HepG2 (cell line): Measurements from ENCODE around the gene PKD2L1. TPM values are rescaled to one million over a fixed set of nuclear protein-coding genes. Genes with fewer than 3 reads are reported as not detected.
A peak's percentile ranks its signal among the peaks of the same experiment; 100 is the strongest.

ENCODE experiments used
- AGO2 ChIP-seq: fragments of 200-400 bp; formaldehyde crosslinking; optimal IDR thresholded peaks from 2 replicates; pipeline ENCODE3; 2017; ENCODE audit warnings: mild to moderate bottlenecking, low read depth, low read length, moderate library complexity
- CHD4 ChIP-seq: fragments of 200-600 bp; sonication (generic); IDR thresholded peaks from 2 replicates; pipeline ENCODE4 v1.7.0; 2017; ENCODE audit warnings: mild to moderate bottlenecking, low read length, borderline replicate concordance
- DNMT3B ChIP-seq: conservative IDR thresholded peaks from 2 replicates; pipeline ENCODE4 v1.6.1; 2016; ENCODE audit warnings: missing biosample characterization, control low read depth
- KDM1A ChIP-seq: IDR thresholded peaks from 2 replicates; pipeline ENCODE4 v1.6.1; 2016; ENCODE audit warnings: missing compliant biosample characterization
- KDM5B ChIP-seq: sonication (generic); formaldehyde crosslinking; IDR thresholded peaks from 2 replicates; pipeline ENCODE4 v1.4.0; 2020; ENCODE audit warnings: missing genetic modification reagents, mild to moderate bottlenecking, borderline replicate concordance
- KLF6 ChIP-seq: IDR thresholded peaks from 2 replicates; pipeline ENCODE4 v1.8.0; 2016; ENCODE audit warnings: missing biosample characterization, missing genetic modification reagents
- MAFG ChIP-seq: sonication (generic); formaldehyde crosslinking; IDR thresholded peaks from 2 replicates; pipeline ENCODE4 v1.5.1; 2020; ENCODE audit warnings: mild to moderate bottlenecking, missing genetic modification reagents
- NFATC3 ChIP-seq: sonication (generic); formaldehyde crosslinking; IDR thresholded peaks from 2 replicates; pipeline ENCODE4 v1.5.1; 2020; ENCODE audit warnings: mild to moderate bottlenecking, missing genetic modification reagents
- PCBP2 ChIP-seq: fragments of 200-400 bp; formaldehyde crosslinking; optimal IDR thresholded peaks from 2 replicates; pipeline ENCODE3; 2018; ENCODE audit warnings: low read length, low read depth; ENCODE audit not compliant: poor library complexity, severe bottlenecking
- REPIN1 ChIP-seq: sonication (generic); formaldehyde crosslinking; IDR thresholded peaks from 2 replicates; pipeline ENCODE4 v1.8.0; 2022; ENCODE audit warnings: missing genetic modification reagents, low read depth, mild to moderate bottlenecking, borderline replicate concordance
- SIN3A ChIP-seq: IDR thresholded peaks from 2 replicates; pipeline ENCODE4 v1.6.1; 2011; ENCODE audit warnings: low read depth, mild to moderate bottlenecking, control low read depth, low read length, borderline replicate concordance
- SP140L ChIP-seq: sonication (generic); formaldehyde crosslinking; IDR thresholded peaks from 2 replicates; pipeline ENCODE4 v1.4.0; 2020; ENCODE audit warnings: missing genetic modification reagents, borderline replicate concordance
- SP5 ChIP-seq: IDR thresholded peaks from 2 replicates; pipeline ENCODE4 v1.6.1; 2016; ENCODE audit warnings: low read depth, borderline replicate concordance
- TBX2 ChIP-seq: sonication (generic); formaldehyde crosslinking; IDR thresholded peaks from 2 replicates; pipeline ENCODE4 v1.5.0; 2020; ENCODE audit warnings: missing genetic modification reagents, mild to moderate bottlenecking, borderline replicate concordance
- ZBTB21 ChIP-seq: sonication (generic); formaldehyde crosslinking; IDR thresholded peaks from 2 replicates; pipeline ENCODE4 v1.4.0; 2020; ENCODE audit warnings: missing genetic modification reagents
- ZNF101 ChIP-seq: sonication (generic); formaldehyde crosslinking; IDR thresholded peaks from 2 replicates; pipeline ENCODE4 v1.4.0; 2020; ENCODE audit warnings: mild to moderate bottlenecking, low read depth, missing genetic modification reagents, borderline replicate concordance
- ZNF33B ChIP-seq: sonication (generic); formaldehyde crosslinking; IDR thresholded peaks from 2 replicates; pipeline ENCODE4 v1.5.1; 2020; ENCODE audit warnings: mild to moderate bottlenecking, missing genetic modification reagents
- ZNF383 ChIP-seq: sonication (generic); formaldehyde crosslinking; IDR thresholded peaks from 2 replicates; pipeline ENCODE4 v1.4.0; 2020; ENCODE audit warnings: missing genetic modification reagents, mild to moderate bottlenecking, borderline replicate concordance
- ZNF451 ChIP-seq: sonication (generic); formaldehyde crosslinking; IDR thresholded peaks from 2 replicates; pipeline ENCODE4 v1.5.0; 2020; ENCODE audit warnings: mild to moderate bottlenecking, missing genetic modification reagents
- ZNF558 ChIP-seq: sonication (generic); formaldehyde crosslinking; IDR thresholded peaks from 2 replicates; pipeline ENCODE4 v1.9.0; 2022; ENCODE audit warnings: mild to moderate bottlenecking, missing genetic modification reagents, borderline replicate concordance
- ZNF788 ChIP-seq: sonication (generic); formaldehyde crosslinking; IDR thresholded peaks from 2 replicates; pipeline ENCODE4 v1.5.0; 2020; ENCODE audit warnings: mild to moderate bottlenecking, missing genetic modification reagents, borderline replicate concordance
- polyA plus RNA-seq, 8 experiments: library from polyadenylated mRNA; depleted of rRNA in 3 of 8; stranded (reverse) in 7 of 8; unstranded in 1 of 8; fragments of >200 nt; fragmentation: Illumina TruSeq in 4 of 8; extraction: Trizol in 4 of 8; gene quantifications; 2 replicates each; pipeline versions ENCODE4 v1.2.1 to v1.2.3, GENCODE V29; 2011 to 2016; ENCODE audit warnings: low read depth in 4 of 8, missing spikeins in 1 of 8, mixed read lengths in 1 of 8; ENCODE audit not compliant: insufficient read depth in 1 of 8
- total RNA-seq, 5 experiments: library from RNA; depleted of rRNA; stranded (reverse); fragments of >200 nt; fragmentation: Illumina TruSeq; extraction: Trizol; gene quantifications; 2 replicates each; pipeline ENCODE4 v1.2.3, GENCODE V29; 2016; ENCODE audit warnings: low read depth in 1 of 5
- TF ChIP-seq, protein P1 (sequence below): sonication (generic); formaldehyde crosslinking; IDR thresholded peaks from 2 replicates; pipeline ENCODE4 v1.5.1; 2020; ENCODE audit warnings: missing genetic modification reagents, mild to moderate bottlenecking, borderline replicate concordance
- TF ChIP-seq, protein P2 (sequence below): sonication (generic); formaldehyde crosslinking; IDR thresholded peaks from 2 replicates; pipeline ENCODE4 v1.8.0; 2022; ENCODE audit warnings: missing genetic modification reagents, mild to moderate bottlenecking, moderate library complexity, borderline replicate concordance
- TF ChIP-seq, protein P3 (sequence below): IDR thresholded peaks from 2 replicates; pipeline ENCODE4 v1.6.1; 2018; ENCODE audit warnings: missing genetic modification reagents, mild to moderate bottlenecking, missing compliant biosample characterization

The PKD2L1 gene
- total and polyA plus RNA-seq, 2 of the 13 experiments (the other 11 are each of a cell fraction or from before 2014, with no cell fraction given): 0.07 to 0.15 TPM

DNA sequence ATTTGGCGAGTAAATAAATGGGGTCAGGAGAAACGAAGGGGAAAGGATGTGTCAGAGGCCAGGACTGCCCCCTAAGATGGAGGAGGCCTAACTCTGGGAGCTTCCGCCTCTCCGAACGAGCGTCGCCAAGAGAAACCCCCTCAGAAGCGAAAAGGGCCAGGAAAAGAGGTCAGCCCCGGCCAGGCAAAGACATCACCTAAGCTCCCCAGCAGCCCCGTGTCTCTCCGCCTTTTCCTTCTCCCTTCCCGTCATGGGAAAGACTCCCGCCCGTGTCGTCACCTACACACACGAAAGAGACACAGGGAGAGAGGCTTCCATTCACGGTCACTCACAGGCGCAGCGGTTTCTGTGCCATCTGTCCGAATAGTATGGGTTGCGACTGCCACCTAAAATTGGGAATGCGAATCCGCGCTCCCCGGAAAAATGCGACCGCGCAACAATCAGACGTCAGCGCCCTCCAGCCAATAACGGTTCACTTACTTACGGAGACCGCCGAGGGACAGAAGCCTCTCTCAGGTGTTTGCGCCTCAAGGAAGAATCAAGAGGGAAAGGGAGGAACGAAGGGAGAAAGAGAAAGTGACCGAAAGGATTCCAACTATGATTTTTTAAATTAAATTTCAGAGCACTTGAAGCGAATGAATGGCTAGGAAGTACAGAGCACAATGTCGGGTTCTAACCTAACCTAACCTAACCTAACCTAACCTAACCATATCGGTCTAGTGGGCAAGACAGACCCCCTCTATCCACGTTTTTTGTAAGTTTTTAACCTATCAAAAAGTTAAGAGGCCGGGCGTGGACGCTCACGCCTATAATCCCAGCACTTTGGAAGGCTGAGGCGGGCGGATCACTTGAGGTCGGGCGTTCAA lies 62.6 kb downstream of the PKD2L1 start, which contains the start of gene CWF19L1 (continued):
- TF ChIP-seq AGO2 (no peak), ZNF33B (CRISPR knock-in tag) (peak; percentile 71; the same call in 1 of the 2 replicates), ZNF788 (CRISPR knock-in tag) (no peak; the same call in 1 of the 2 replicates), TBX2 (CRISPR knock-in tag) (0 out of 2 replicates have a peak, but pooled peaks have one; percentile 28), ZNF558 (CRISPR knock-in tag) (no peak), REPIN1 (peak; percentile 74; the same call in 1 of the 2 replicates), ZNF101 (CRISPR knock-in tag) (no peak), ZNF383 (CRISPR knock-in tag) (no peak), MAFG (no peak), CHD4 (no peak), ZNF451 (CRISPR knock-in tag) (no peak), KDM1A (no peak), ZBTB21 (CRISPR knock-in tag) (no peak), PCBP2 (no peak), NFATC3 (peak; percentile 68; the same call in 1 of the 2 replicates), KDM5B (peak; percentile 40; the same call in 1 of the 2 replicates), SIN3A (peak; percentile 85; the same call in 1 of the 2 replicates), SP140L (CRISPR knock-in tag) (0 out of 2 replicates have a peak, but pooled peaks have one; percentile 37), SP5 (no peak), DNMT3B (no peak; the same call in 1 of the 2 replicates), KLF6 (CRISPR knock-in tag) (no peak)
- TF ChIP-seq, protein P1, sequence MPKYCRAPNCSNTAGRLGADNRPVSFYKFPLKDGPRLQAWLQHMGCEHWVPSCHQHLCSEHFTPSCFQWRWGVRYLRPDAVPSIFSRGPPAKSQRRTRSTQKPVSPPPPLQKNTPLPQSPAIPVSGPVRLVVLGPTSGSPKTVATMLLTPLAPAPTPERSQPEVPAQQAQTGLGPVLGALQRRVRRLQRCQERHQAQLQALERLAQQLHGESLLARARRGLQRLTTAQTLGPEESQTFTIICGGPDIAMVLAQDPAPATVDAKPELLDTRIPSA (CRISPR knock-in tag): no peak
- TF ChIP-seq, protein P2, sequence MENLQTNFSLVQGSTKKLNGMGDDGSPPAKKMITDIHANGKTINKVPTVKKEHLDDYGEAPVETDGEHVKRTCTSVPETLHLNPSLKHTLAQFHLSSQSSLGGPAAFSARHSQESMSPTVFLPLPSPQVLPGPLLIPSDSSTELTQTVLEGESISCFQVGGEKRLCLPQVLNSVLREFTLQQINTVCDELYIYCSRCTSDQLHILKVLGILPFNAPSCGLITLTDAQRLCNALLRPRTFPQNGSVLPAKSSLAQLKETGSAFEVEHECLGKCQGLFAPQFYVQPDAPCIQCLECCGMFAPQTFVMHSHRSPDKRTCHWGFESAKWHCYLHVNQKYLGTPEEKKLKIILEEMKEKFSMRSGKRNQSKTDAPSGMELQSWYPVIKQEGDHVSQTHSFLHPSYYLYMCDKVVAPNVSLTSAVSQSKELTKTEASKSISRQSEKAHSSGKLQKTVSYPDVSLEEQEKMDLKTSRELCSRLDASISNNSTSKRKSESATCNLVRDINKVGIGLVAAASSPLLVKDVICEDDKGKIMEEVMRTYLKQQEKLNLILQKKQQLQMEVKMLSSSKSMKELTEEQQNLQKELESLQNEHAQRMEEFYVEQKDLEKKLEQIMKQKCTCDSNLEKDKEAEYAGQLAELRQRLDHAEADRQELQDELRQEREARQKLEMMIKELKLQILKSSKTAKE: no peak
- TF ChIP-seq, protein P3, sequence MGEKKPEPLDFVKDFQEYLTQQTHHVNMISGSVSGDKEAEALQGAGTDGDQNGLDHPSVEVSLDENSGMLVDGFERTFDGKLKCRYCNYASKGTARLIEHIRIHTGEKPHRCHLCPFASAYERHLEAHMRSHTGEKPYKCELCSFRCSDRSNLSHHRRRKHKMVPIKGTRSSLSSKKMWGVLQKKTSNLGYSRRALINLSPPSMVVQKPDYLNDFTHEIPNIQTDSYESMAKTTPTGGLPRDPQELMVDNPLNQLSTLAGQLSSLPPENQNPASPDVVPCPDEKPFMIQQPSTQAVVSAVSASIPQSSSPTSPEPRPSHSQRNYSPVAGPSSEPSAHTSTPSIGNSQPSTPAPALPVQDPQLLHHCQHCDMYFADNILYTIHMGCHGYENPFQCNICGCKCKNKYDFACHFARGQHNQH (CRISPR knock-in tag): peak; percentile 67; the same call in 1 of the 2 replicates
